ENCODE measurements around the gene KCNG1. TPM values are rescaled to one million over a fixed set of nuclear protein-coding genes. Genes with fewer than 3 reads are reported as not detected.
"Not testable (repeated sequence)": the region's sequence is repeated elsewhere in the genome, so short reads cannot be mapped to it uniquely, and the experiment has no call there.

Gene KCNG1
- total RNA-seq, 2 experiments from 2014 or later = 2.5 to 2.8 TPM

DNA sequence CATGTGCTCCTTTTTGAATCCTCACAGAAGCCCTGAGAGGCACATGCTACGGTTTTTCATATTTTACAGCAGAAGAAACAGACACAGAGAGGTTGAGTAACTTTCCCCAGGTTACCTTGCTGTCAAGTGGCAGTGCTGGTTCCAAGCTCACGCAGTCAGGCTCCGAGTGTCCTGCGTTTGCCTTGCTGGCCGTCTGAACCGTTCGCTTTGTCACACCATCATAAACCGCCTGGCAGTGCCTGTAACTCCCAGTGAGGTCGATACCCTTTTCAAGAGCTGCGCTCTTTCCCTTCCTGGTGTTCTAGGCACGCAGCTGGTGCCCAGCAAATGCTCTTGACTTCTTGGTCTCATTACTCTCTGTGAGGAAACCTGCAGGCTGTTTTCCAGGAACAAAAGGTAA lies 31.3 kb upstream of the KCNG1 start:
- CTCF ChIA-PET = interaction anchor here (1.2 kb wide), 1 partner anchor 67 kb away, joined by 4 read pairs; no protein-coding TSS in a partner anchor
- ATAC-seq (no peak), DNase-seq (no peak)
- peaks cover 1% of the 10 kb centered on the region for H3K4me1 Mint-ChIP-seq
- no peak overlapping the region for H3K4me3 Mint-ChIP-seq
- POLR2A ChIA-PET = no interaction called here
- H3K9me3 Mint-ChIP-seq (ENCODE audit: low read depth) = no peaks in the 10 kb centered on the region
- no peaks in the 10 kb centered on the region for H3K36me3 Mint-ChIP-seq (ENCODE audit: low read depth)
- no peak overlapping the region for H3K27ac Mint-ChIP-seq
- intact Hi-C loops (cut with DNase I, micrococcal nuclease) = no loop called here
- H3K27me3 Mint-ChIP-seq = peaks cover 62% of the 10 kb centered on the region

DNA sequence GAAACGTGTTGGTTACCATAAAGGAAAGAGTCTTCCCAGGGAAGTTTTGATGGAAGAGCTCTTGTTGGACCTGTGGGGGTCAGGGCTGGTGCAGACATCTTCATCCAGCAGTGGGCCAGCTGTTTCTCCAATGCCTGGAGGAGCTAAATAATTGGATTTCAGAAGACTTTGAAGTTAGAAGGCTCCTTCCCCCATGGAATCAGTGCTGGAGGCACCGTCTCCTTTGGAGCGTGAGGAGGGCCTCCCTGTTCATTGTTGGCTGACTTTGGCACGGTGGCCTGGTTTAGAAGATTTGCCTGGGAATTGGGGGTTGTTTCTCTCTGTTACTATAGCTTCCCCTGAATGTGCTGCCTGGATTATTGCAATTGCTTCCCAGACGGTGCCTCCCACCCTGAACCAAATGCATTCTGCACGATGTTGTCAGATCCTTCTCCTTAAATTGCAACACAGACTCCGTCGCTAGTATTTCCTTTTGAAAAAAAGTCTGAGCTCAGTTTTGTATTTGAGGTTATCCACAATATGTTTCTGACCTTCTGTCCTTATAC lies 27.7 kb upstream of the KCNG1 start:
- no peak overlapping the region for H3K27ac Mint-ChIP-seq
- H3K4me1 Mint-ChIP-seq = no peaks in the 10 kb centered on the region
- no peaks in the 10 kb centered on the region for H3K9me3 Mint-ChIP-seq (ENCODE audit: low read depth)
- no peaks in the 10 kb centered on the region for H3K36me3 Mint-ChIP-seq (ENCODE audit: low read depth)
- intact Hi-C loops (cut with DNase I, micrococcal nuclease) = no loop called here
- POLR2A ChIA-PET = no interaction called here
- no peak overlapping the region for H3K4me3 Mint-ChIP-seq
- CTCF ChIA-PET = interaction anchor here (1.1 to 1.3 kb wide), 3 partner anchors 9 to 573 kb away, joined by 3 to 4 read pairs (median 3); no protein-coding TSS in a partner anchor
- peaks cover 52% of the 10 kb centered on the region for H3K27me3 Mint-ChIP-seq
- ATAC-seq (no peak), DNase-seq (no peak)

DNA sequence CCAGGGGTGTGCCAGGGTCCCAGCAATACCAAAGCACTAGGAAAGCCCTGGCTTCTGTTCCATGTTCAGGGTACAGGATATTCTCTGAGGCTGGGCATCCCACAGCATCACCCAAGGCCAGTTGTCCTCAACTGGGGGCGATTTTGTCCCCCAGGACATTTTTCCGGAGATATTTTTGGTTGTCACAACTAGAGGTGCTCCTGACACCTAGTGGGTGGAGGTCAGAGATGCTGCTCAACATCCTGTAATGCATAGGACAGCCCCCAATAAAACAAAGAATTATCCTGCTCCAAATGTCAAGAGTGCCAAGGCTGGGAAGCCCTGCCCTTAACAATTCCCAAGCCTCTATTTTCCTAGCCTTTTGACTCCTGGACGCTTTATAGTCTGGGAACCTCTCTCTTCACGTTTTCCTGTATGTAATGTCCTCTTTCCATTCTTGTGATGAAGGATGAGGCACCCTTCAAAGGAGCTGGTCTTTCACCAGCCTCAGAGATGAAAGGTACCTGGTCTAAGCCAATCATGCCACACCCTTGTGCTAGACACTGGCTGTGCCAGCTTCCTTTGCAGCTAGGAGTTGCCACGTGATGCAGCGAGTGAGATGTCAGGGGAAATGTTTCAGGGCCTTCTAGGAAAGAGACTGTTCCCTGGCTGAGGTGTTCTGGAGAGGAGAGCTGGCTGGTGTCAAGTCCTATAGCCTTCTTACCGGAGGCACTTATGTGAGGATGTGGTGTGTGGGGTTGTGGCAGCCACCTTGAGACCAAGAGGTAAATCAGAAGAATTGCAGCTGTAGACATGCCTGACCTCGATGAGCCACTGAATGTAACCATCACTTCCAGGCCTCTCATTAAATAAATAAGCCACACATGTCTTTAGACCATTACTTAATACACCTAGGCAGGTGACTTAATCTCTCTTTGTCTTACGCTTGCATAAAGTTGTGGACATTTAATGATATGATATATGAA lies 23.4 kb upstream of the KCNG1 start:
- intact Hi-C loops (cut with DNase I, micrococcal nuclease) = no loop called here
- ChIA-PET POLR2A (no interaction called here), CTCF (interaction anchor here (0.5 kb wide), 1 partner anchor 12 kb away, joined by 3 read pairs; no protein-coding TSS in a partner anchor)
- no peak overlapping the region for H3K27ac Mint-ChIP-seq
- no peak overlapping the region for H3K4me3 Mint-ChIP-seq
- no peak for ATAC-seq
- no peak for DNase-seq
- no peaks in the 10 kb centered on the region for H3K4me1 Mint-ChIP-seq
- no peaks in the 10 kb centered on the region for H3K9me3 Mint-ChIP-seq (ENCODE audit: low read depth)
- H3K36me3 Mint-ChIP-seq (ENCODE audit: low read depth) = no peaks in the 10 kb centered on the region
- peaks cover 23% of the 10 kb centered on the region for H3K27me3 Mint-ChIP-seq

DNA sequence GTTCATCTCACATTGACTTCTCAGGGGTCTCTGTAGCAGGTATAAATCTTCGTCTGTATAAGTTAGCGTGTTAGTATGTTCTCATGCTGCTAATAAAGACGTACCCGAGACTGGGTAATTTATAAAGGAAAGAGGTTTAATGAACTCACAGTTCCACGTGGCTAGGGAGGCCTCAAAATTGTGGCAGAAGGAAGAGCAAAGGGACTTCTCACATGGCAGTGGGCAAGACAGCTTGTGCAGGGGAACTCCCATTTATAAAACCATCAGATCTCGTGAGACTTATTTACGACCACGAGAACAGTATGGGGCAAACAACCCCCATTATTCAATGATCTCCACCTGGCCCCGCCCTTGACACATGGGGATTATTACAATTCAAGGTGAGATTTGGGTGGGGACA lies 22.6 kb upstream of the KCNG1 start:
- H3K4me3 Mint-ChIP-seq, H3K4me1 Mint-ChIP-seq: not testable (repeated sequence)

DNA sequence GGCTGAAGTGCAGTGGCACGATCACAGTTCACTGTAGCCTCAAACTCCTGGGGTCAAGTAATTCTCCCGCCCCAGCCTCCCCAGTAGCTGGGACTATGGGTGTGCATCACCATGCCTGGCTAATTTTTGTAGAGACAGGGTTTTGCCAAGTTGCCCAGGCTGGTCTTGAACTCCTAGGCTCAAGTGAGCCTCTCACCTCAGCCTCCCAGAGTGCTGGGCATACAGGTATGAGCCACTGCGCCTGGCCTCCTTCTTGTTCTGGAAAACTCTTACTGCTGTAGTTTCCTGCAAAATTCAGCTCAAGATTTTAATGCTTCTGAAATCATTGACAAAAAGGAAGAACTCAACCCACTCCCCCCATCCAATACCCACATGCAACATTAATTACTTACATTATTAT lies 21.9 kb upstream of the KCNG1 start:
- H3K9me3 Mint-ChIP-seq (ENCODE audit: low read depth) = no peaks in the 10 kb centered on the region
- no peak overlapping the region for H3K27ac Mint-ChIP-seq
- intact Hi-C loops (cut with DNase I, micrococcal nuclease) = no loop called here
- H3K4me3 Mint-ChIP-seq = no peak overlapping the region
- H3K36me3 Mint-ChIP-seq (ENCODE audit: low read depth) = no peaks in the 10 kb centered on the region
- ATAC-seq = no peak
- H3K27me3 Mint-ChIP-seq = peaks cover 9% of the 10 kb centered on the region
- ChIA-PET POLR2A (no interaction called here), CTCF (interaction anchor here (0.5 kb wide), 1 partner anchor 1256 kb away, joined by 3 read pairs; no protein-coding TSS in a partner anchor)
- no peaks in the 10 kb centered on the region for H3K4me1 Mint-ChIP-seq
- DNase-seq = no peak

More for the DNA sequence above, 22.6 kb upstream of the KCNG1 start:
- ATAC-seq; H3K27ac Mint-ChIP-seq; POLR2A ChIA-PET; H3K9me3 Mint-ChIP-seq (ENCODE audit: low read depth); intact Hi-C loops (cut with DNase I, micrococcal nuclease); H3K36me3 Mint-ChIP-seq (ENCODE audit: low read depth); DNase-seq: not testable (repeated sequence)
- CTCF ChIA-PET = interaction anchor here (0.5 kb wide), 1 partner anchor 11 kb away, joined by 3 read pairs; no protein-coding TSS in a partner anchor
- peaks cover 15% of the 10 kb centered on the region for H3K27me3 Mint-ChIP-seq

DNA sequence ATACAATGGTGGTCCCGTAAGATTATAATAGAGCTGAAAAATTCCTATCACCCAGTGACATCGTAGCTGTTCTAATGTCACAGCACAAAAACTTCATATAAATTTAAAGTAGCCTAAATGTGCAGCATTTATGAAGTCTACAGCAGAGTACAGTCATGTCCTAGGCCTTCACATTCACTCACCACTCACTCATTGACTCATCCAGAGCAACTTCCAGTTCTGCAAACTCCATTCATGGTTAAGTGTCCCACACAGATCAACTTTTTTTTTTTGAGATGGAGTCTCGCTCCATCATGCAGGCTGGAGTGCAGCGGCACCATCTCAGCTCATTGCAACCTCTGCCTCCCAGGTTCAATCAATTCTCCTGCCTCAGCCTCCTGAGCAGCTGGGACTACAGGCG lies 20.9 kb upstream of the KCNG1 start:
- Mint-ChIP-seq H3K27ac (no peak overlapping the region), H3K9me3 (ENCODE audit: low read depth) (no peaks in the 10 kb centered on the region), H3K27me3 (peaks cover 5% of the 10 kb centered on the region), H3K4me3 (no peak overlapping the region), H3K36me3 (ENCODE audit: low read depth) (no peaks in the 10 kb centered on the region), H3K4me1 (no peaks in the 10 kb centered on the region)
- ChIA-PET POLR2A (no interaction called here), CTCF (interaction anchor here (1.0 kb wide), 1 partner anchor 56 kb away, joined by 3 read pairs; no protein-coding TSS in a partner anchor)
- no peak for ATAC-seq
- intact Hi-C loops (cut with DNase I, micrococcal nuclease) = no loop called here
- DNase-seq = no peak

DNA sequence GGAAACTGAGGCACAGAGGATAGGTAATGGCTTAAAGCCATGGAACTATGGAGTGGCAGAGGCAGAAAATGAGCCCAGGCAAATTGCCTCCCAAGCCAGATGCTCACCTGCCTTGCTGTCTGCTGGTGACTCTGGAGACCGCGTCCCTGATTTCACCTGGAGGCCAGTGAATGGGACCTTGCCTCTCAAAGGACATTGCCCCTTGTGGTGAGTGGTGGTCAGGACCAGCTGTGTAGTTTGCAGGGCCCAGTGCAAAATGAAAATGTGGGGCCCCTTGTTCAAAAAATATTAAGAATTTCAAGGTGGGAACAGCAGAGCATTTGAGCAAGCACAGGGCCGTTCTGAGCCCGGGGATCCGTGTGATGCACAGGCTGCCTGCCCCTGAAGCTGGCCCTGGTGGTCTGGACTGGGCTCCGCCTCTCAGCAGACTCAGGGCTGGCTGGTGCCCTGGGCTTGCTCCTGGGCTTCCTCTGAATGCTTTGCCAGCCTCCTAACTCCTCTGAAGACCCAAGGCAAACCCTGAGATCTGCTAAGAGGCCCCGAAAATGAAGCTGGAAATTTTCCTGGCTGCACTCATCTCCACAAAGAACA lies 19.8 kb upstream of the KCNG1 start:
- POLR2A ChIA-PET = no interaction called here
- H3K4me3 Mint-ChIP-seq = no peak overlapping the region
- no peak overlapping the region for H3K27ac Mint-ChIP-seq

DNA sequence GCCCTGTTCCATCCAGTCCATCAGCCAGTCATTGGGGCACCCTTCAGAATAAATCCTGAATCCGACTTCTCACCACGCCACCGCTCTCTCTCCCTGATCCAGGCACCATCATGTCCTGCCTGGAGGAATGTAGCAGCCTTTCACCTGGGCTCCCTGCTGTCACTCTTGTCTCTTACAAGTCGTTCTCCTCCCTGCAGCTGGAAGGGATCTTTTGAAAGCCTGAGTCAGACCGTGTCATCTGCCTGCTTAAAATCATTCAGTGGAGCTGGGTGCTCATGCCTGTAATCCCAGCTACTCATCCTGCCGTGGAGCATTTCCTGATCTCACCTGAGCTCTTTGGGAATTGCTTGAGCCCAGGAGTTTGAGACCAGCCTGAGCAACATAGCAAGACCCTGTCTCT lies 19.2 kb upstream of the KCNG1 start:
- intact Hi-C loops (cut with DNase I, micrococcal nuclease) = no loop called here
- Mint-ChIP-seq H3K9me3 (ENCODE audit: low read depth) (no peaks in the 10 kb centered on the region), H3K27ac (no peak overlapping the region), H3K27me3 (peaks cover 4% of the 10 kb centered on the region), H3K36me3 (ENCODE audit: low read depth) (no peaks in the 10 kb centered on the region), H3K4me1 (no peaks in the 10 kb centered on the region), H3K4me3 (no peak overlapping the region)
- CTCF ChIA-PET = interaction anchor here (1.1 kb wide), 1 partner anchor 13 kb away, joined by 3 read pairs; no protein-coding TSS in a partner anchor
- ATAC-seq = no peak
- POLR2A ChIA-PET = no interaction called here
- no peak for DNase-seq

More for the DNA sequence above, 19.8 kb upstream of the KCNG1 start:
- Mint-ChIP-seq H3K9me3 (ENCODE audit: low read depth) (no peaks in the 10 kb centered on the region), H3K36me3 (ENCODE audit: low read depth) (no peaks in the 10 kb centered on the region), H3K4me1 (no peaks in the 10 kb centered on the region), H3K27me3 (peaks cover 4% of the 10 kb centered on the region)
- no peak for ATAC-seq
- DNase-seq = no peak
- CTCF ChIA-PET = interaction anchor here (1.1 kb wide), 1 partner anchor 13 kb away, joined by 3 read pairs; no protein-coding TSS in a partner anchor
- intact Hi-C loops (cut with DNase I, micrococcal nuclease) = no loop called here

DNA sequence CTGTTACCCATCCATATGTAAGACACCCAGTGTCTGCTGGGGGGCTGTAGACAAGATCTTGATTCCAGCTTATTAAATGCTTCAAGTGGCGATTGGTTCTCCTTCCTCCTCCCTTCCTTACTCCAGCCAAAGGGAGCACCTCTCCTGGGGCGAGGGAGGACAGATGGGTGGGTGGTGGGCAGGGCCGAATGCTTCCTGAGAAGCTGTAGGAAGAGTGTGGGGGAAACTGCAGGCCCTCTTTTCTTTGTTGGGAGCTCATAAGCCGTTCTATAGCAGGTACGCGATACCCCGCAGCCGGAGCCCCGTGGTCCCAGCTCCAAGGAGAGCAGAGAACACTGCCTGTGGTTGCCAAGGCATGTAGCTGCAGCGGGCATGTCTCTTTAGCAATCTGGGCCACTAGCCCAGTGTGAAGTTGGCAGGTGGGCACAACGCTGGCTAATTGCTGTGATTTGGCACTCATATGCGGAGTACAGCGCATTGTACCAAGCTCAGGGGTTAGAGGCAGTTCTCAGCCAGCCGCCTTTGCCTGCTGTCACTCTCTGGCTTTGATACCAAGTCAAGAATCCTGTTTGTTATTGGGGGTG lies 14.7 kb upstream of the KCNG1 start:
- ChIA-PET POLR2A (no interaction called here), CTCF (interaction anchor here (0.6 to 1.4 kb wide), 3 partner anchors 11 to 50 kb away, joined by 3 to 4 read pairs (median 4); no protein-coding TSS in a partner anchor)
- DNase-seq (no peak), ATAC-seq (no peak)
- Mint-ChIP-seq H3K4me3 (no peak overlapping the region), H3K36me3 (ENCODE audit: low read depth) (no peaks in the 10 kb centered on the region), H3K27me3 (peaks cover 19% of the 10 kb centered on the region), H3K27ac (no peak overlapping the region), H3K9me3 (ENCODE audit: low read depth) (no peaks in the 10 kb centered on the region), H3K4me1 (peaks cover 7% of the 10 kb centered on the region)
- intact Hi-C loops (cut with DNase I, micrococcal nuclease) = no loop called here

DNA sequence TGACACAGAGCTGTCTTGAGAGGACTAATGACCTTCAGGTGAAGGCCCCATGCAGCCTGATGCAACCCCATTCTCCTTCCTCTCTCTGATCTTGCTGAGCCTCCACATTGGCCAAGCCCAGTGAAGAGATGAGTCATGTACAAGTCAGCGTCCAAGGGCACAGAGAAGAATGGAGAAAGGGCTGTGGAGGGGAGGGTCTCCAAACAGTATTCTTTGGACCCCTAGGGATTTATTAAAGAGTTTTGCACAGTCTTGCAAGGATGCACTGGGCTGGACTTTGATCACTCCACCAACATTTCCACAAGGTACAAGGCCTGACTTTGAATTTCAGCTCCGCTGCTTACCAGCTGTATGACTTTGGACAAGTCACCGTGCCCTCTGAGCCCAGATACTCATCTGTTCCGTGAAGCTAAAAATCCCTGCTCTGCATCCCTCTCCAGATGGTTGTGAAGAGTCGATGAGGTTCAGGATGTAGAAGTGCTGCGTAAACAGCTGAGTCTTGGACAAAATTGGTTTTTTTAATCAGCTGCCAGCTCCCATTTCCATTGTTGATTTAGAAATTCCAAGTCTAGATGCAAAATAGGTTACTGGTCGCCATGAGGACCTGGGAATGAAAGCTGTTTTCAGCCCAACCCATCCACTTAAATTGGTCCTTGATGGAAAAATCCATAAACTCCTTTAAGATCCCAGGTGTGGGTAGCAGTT lies 14.1 kb upstream of the KCNG1 start:
- ATAC-seq (no peak), DNase-seq (no peak)
- Mint-ChIP-seq H3K27me3 (peaks cover 25% of the 10 kb centered on the region), H3K9me3 (ENCODE audit: low read depth) (no peaks in the 10 kb centered on the region), H3K27ac (no peak overlapping the region), H3K4me1 (peaks cover 7% of the 10 kb centered on the region), H3K4me3 (no peak overlapping the region), H3K36me3 (ENCODE audit: low read depth) (no peaks in the 10 kb centered on the region)
- intact Hi-C loops (cut with DNase I, micrococcal nuclease) = no loop called here
- ChIA-PET POLR2A (no interaction called here), CTCF (interaction anchor here (0.9 to 1.4 kb wide), 2 partner anchors 10 to 50 kb away, joined by 4 read pairs; no protein-coding TSS in a partner anchor)

DNA sequence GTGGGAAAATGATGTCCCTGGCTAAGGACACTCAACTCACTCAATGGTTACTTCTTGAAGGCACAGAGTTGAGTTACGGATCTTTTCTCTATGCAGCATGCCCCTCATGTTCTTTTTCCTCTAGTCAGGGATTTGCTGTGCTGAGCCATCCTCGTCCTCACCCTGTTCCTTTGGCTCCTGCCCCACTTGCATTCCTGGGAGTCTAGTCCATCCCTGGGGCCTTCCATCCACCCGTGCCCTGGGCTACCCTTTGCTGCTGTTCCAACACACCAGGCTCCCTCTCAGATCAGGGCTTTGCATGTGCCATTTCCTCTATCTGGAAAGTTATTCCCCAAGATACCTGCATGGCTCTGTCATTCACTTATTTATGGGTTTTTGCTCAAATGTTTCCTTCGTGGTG lies 13.3 kb upstream of the KCNG1 start:
- H3K4me1 Mint-ChIP-seq = peaks cover 7% of the 10 kb centered on the region
- no peak overlapping the region for H3K4me3 Mint-ChIP-seq
- ATAC-seq = no peak
- intact Hi-C loops (cut with DNase I, micrococcal nuclease) = no loop called here
- CTCF ChIA-PET = interaction anchor here (1.3 kb wide), 1 partner anchor 21 kb away, joined by 4 read pairs; no protein-coding TSS in a partner anchor
- H3K36me3 Mint-ChIP-seq (ENCODE audit: low read depth) = no peaks in the 10 kb centered on the region
- H3K27ac Mint-ChIP-seq = no peak overlapping the region
- peaks cover 5% of the 10 kb centered on the region for H3K9me3 Mint-ChIP-seq (ENCODE audit: low read depth)
- peaks cover 33% of the 10 kb centered on the region for H3K27me3 Mint-ChIP-seq
- POLR2A ChIA-PET = interaction anchor here (0.6 kb wide), 1 partner anchor 575 kb away, joined by 4 read pairs; no protein-coding TSS in a partner anchor
- DNase-seq = no peak

All from activated CD4-positive, alpha-beta T cell treated with anti-CD3 and anti-CD28 coated beads for 36 hours (primary cell).